Smooth muscle cell of the brain vasculature (primary cell): ENCODE results near the gene HMX1.

Experiments used
- DNase-seq: peaks from one replicate; pipeline ENCODE4 v3.0.0-alpha.2; 2012; ENCODE audit warnings: low read depth, low spot score

HMX1 gene

DNA sequence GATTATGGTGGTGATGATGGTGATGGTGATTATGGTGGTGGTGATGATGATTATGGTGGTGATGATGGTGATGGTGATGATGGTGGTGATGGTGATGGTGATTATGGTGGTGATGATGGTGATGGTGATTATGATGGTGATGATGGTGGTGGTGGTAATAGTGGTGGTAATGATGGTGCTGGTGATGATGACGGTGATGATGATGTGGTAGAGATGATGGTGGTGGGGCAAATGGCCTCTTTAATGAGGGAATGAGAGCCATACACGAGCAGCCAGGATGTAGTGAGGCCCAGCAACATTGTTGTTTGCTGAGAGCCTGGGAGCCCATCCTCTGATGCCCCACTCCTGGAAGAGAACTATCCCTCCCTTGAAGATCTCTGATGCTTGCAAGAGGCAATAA, 29.0 kb downstream of the HMX1 start:
- DNase-seq: no peak

DNA sequence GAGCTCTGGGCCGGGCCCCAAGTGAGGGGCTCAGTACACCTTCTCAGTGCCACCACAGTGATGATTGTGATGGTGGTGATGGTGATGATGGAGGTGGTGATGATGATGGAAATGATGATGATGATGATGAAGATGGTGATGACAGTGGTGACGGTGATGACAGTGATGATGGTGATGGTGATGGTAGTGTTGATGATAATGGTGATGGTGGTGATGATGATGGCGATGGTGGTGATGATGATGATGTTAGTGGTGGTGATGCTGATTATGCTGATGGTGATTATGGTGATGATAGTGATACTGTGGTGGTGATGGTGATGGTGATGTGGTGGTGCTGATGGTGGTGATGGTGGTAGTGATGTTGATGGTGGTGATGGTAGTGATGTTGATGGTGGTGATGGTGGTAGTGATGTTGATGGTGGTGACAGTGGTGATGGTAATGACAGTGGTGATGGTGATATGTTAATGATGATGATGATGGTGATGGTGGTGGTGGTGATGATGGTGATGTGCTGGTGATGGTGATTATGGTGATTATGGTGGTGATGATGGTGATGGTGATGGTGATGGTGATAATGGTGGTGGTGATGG, 29.9 kb downstream of the HMX1 start:
- no peak for DNase-seq

DNA sequence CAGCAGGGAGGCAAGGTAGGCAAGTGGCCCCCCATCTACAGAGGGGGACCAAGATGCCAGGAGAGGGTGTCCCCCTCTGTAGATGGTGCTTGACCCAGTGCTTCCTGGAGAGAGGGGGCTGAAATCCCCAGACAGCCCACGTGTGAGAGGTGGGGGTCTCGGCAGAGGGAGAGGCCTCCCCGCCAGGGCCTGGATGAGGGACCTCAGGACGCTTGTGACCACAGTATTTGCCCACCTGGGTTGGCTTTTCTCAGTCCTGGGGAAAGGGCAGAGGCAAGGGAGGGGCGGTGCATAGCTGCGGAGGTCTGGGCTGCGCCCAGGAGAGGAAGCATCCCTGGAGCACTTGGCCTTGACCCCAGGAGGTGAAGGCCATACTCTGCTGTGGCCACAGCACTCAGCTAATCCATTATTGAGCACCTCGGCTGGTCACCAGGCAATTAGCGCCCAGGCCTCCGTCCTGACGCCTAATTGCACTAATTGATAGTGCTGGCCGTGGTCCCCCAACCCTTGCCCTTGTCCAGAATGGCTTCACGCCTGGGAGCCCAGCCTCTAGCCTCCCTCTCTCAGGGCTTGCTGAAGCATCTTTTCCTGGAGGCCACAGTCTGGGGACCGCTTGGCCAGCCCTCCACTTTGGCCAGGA, 30.7 kb downstream of the HMX1 start:
- DNase-seq: no peak

DNA sequence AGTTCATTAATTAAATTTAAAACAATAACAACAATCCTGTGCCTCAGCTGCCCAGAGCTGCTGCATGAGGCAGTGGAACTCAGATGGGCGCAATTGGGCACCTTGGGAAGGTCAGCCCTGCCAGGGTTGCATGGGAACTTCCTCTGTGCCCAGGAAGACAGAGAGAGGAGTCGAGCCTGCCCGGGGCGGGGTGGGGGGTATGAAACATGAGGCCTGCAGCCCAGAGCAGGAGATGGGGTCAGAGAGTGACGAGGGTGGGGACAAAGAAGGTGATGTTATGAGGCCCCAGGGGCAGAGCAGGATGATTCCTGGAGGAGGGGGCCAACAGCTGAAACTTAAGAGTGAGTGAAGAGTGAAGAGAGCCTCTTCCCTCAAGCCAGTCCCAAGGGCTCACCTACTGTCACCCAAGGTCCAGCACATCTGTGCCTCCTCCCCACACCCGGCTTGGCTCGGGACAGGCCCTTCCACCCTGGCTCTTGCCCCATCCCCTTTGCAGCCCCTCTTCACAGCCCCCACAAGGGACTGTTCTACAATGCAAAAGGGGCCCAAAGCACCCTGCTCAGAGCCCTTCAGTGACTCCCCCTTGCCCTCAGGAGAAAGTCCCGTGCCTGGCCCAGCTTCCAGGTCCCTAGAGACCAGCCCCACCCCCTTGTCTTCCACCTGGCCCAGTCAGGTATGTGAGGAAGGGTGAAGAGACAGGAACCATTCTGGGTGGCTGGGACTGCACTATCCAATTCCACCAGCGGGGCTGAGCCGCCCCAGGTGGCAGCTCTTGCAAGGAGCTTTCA, 31.4 kb downstream of the HMX1 start:
- no peak for DNase-seq

DNA sequence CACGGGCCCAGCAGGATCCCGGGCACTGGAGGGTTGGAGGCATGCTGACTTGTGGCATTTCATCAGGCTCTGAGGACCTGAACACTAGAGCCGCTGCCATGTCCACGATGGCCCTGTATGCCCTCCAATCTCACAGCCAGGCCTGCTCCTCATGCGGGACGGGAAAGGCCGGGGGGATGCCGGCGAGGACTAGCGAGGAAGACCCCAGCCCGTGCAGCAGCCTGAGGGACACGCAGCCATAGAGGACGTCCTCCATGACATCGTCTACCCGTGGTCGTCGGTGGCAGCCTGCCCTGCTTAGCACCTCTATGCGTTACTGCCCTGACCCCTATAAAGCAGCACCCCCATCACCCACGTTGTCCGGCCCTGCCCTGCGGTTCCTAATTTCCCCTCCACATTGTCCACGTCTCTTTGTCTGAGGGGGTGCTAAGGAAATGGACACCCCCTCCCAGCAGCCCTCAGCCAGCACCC, 32.6 kb downstream of the HMX1 start:
- no peak for DNase-seq

DNA sequence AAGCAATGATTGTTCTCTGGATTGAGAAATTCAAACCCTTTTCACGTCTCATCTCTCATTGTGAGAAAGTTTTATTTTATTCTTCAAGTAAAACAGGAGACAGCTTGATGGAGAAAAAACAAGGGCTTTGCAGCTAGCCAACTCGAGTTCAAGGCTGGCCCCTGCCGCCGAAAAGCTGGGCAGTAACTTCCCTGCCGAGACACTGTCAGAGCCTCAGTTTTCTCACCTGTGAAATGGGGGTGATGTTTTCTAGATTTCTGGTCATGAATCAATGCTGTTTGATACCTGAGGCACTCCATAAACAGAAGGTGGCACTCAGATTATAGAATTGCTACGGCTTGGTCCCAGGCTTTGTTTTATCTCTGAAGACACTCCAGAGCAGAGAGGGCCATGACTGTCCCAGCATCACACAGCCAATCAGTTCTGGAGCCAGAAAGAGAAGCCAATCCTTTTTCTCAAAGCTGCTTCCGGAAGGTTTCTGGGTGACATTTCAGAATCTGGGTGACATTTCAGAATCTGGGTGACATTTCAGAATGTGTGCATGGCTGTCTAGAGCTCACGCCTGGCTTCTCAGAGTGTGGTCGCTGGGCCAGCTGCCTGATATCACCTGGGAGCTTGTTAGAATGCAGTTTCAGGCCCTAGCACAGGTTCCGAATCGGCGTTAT, 33.2 kb downstream of the HMX1 start:
- DNase-seq: no peak

DNA sequence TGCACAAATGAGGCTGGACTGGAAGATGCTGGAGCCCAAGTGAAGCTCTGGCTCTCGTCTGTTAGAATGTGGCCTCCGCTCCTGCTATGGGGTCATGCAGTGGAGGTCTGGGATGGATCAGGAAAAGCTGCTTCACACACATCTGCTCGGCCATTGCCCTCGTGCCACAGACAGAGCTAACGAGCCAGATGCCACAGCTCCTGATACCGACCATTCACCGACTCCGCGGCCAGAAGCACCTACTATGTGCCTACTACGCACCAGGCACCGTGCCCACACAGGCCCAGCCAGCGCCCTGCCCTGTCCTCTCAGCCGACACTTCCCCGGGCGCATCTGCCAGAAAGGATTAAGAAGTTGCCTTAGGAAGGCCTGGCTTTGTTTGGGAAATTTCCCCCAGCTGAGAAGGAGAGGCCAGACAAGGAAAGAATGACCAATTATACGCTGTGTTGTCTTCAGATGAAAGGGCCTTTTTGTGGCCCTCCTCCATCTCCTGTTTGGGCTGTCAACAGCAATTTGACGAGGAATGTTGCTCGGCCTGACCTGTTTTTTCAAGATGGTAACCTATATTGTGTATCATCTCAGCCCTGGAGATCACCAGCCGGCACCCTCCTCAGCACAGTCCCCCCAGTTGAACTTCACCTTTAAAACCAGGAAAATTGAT, 34.3 kb downstream of the HMX1 start:
- DNase-seq: no peak

DNA sequence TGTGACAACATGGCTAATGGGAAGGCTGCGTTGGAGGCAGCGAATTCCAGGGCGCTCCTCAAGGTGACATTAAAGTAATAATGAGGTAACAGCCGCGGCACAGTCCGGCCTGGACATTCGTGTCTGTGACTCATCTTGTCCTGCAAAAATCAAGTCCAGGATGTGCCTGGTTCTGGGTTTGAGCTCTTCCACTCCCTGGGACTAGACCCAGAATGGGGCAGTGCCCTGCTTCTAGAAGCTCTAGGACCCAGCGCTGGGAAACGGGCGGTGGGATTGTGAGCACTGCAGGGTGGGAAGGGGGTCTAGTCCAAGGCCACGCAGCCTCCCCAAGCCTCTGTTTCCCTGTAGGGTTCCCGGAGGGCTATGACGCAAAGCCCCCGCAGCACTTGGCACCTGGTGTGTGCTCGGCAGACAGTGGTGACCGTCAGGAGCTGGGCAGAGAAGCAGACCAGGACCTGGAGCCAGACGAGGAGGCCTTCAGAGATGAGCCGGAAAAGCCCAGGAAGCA, 34.9 kb downstream of the HMX1 start:
- no peak for DNase-seq

DNA sequence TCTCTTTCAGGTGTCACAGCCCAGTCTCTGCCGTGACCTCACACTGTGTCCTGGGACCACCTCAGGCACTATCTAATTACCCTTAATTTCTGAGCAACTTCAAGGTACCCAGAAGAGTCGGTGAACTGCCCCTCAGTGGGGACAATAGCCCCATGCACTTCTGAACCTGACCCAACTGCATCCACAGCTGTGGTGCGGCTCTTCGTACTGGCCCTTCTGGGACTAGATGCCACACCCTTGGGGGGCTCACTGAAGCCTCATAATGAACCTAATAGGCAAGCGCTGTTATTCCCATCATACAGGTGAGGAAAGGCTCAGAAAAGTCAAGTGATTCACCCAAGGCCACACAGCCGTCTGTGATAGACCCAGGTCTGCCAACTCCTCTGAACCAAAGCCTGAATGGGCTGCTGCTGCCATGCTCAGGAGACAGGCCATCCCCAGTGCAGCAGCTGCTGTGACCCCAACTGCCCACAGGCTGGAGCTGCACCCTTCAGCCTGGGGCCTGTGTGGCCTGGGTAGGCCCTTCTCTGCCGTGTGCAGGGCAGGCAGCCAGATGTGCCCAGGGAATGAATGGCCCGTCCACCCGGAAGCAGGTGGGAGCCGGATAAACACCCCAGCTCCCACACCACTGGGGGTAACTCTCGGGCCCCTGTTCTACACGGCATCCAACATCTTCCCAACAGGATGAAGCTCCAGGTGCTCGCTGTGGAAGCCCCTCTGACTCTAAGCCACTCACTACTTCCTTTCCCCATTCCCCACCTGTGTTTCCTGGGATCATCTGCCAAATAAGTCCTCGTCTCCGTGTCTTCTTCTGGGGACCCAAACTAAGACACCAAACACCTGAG, 35.9 kb downstream of the HMX1 start:
- no peak for DNase-seq

DNA sequence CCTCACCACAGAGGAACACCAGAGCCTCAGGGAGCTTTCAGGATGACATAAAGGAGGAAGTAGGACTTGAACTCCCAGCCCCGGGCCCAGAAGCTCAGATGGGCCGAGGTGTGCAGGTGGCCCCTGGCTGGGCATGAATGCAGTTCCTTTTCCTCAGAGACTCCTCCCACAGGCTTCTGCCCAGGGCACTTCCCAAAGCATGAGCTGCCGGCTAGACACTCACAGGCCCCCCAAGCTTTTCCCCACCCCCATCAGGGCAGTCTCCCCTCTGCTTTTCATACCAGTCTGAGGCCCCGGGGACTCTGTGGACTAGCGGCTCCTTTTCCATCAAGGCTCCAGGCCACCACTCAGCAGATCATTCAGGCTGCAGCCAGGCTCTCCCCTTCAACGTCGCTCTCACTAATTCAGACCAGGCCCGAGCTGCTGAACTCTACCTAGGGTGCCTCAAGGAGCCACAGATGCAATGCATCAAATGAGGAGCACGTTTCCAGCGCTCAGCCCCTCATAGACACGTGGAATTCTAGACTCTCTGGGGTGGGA, 36.9 kb downstream of the HMX1 start:
- no peak for DNase-seq

DNA sequence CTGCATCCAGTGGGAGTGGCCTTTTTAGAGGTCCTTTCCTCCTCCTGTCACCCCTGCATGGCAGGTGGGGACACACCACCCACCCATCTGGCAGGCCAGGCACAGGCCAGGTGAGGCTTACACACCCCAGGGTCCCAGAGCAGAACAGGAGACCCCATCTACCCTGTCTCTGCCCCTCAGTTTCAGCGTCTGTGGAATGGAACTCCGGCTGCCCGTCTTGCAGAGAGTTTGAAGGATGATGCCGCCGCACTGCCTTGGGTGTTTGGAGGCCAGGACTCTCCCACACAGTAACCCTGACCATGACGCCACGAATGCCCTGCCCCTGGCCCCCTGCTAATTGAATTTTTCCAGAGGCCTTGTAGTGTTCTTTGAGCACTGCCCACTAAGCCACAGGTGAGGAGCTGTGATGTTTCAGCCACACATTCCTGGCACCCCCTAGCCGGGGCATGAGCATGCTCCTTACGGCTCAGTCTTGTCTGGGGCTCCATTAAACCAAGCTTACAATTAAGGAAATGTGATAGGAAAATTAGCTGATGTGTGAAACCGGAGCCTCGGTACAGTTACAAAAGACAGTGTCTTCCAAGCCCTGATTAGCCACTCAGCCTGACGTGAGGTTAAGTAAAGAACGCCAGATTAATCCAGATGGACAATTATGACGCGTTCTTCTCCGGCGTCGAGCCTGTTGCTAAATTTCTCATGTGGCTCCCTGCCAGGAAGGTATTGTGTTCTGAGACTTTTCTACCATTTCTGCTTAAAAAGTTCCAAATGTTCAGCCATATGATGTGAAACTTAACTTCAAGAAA, 39.3 kb downstream of the HMX1 start:
- DNase-seq: no peak

DNA sequence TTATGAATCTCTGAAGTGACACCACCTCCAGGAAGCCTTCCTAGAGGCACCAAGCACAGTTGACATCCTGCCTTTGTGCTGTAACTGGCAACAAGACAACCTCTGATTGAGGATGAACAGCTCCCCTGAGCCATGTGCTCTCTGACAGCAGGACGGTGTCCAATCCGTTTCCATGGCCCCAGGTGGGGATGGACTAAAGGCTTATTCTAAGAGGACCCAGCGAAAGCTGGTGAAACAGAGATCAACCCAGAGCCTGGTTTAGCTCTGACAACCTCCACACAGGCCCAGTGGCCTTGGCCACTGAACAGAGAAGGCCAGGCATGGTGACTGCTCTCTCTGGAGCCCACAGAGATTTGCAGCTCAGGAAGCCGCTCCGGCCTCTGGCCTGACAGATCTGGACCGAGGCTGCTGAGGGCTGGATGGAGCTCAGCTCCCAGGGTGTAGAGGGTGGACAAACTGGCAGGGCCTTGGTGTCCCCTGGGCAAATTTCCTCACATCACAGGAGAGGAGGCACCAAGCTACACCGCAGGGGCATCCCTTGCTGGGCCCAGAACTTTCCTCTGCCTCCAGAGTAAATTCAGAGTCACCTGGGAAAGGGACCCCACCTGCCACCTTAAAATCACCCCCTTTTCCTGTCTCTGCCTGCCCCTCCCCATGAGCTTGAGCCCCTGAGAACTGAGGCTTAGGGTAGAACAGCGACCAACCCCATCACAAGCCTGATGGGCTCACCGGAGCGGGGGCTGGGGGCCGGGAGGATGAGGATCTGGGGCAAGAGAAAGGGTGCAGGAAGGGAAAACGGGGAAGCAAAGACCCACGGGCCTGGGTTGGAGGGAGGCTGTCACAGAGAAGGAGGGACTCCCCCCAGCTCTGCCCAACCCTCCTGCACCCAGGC, 40.2 kb downstream of the HMX1 start:
- DNase-seq: no peak

DNA sequence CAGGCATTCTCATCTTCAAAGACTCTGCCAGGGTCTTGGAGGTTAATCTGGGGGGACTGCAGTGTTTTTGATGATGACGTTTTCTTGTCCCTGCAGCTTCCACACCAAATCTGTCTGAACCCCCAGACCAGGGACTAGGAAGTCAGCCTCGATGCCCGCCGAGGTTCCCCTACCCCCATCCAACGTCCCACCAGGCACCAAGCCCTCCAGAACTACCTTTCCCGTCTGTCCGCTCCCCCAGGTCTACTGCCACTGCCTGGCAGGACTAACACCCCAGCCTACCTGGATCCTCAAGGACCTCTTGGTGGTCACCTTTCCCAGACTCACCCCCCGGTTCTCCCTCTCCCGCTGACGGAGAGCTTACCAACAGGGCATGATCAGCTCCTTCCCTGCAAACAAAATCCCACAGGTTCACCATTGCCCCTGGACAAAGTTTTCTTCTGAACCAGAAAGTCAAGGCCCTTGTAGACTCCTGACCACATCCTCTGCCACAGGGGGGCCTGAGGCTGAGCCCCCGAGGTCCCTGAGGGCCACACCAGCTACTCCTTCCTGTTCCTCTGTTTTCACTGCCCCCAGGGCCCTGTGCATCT, 40.9 kb downstream of the HMX1 start:
- DNase-seq: no peak

DNA sequence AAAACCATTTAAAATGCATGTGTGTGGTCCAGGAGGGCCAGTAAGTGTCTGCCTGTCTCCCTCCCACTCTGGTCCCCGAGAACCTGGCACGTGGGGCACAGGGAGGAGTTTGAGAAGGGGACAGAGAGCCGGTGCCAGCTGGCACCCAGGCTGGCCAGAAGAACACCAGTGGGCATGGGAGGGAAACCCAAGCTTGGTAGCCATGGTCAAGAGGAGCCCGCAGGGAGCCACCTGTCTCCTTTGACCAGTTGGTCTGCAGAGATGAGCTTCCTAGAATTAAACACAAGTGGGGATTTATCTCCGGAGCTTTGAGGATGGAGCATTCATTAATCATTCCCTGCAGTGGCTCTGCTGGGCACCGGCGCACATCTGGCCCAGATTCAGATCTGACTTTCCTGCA, 41.6 kb downstream of the HMX1 start:
- no peak for DNase-seq

DNA sequence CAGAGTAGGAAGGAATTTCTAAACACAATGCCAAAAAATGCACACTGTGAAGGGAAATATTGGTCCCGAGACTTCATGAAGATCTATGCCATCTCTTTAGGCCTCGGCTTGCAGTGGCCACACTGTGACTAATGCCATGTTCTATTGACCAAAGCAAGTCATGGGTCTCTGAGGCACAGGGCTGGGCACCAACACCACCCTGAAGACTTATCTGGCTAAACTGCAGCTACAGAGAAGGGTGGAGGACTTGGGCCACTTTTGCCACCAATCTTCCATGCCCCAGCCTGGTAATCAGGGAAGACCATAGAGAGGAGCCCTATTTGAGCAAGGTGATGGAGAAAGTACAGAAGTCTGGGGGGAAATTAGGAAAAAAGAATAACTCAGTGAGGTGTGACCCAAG, 42.1 kb downstream of the HMX1 start:
- no peak for DNase-seq

DNA sequence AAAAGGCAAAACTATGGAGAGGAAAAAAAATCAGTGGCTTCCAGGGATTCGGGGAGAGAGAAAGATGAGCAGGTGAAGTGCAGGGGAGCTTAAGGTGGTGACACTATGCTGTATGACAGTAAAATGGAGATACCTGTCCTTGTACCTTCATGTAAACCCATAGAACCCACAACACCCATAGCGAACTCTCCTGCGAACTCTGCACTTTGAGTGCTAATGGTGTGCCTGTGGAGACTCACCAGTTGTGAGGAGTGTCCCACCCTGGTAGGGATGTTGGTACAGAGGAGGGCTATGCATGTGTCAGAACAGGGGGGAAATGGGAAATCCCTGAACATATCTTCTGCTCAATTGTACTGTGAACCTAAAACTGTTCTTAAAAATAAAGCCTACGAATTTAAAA, 42.8 kb downstream of the HMX1 start:
- DNase-seq: no peak

DNA sequence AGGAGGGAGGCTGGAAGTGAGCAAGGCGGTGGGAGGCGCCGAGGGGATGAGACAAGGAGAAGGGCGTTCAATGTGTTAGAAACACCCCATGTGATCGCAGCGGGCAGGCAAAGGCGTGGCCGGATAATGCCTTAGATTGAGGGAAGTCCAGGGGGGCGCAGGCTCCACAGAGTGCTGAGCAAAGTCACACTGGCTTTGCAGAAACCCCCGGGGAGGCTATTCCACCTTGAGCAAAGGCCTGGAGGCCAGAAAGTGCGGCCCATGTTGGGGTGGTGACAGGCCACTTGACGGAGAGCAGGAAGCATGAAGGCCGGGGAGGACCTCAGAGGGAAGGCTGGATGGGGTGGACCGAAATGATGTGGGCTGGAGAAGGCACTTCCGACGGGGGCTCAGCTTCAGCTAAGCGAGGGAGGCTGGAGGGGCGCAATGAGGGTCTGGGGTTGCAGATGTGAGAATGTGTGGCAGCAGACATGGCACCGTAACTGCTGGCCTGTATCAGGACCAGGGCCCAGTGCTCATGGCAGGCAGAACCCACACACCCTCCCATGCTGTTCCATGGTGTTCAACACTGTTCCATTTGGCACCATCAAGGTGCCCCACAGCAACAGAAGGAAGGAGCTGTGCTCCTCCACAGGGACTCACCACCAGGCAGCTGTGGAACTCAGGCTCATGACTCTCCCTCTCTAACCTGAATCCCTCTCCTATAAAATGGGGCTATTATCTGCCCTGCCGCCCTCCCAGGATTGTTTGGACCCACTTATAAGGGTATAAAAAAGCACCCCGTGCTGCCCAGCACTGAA, 50.3 kb downstream of the HMX1 start:
- no peak for DNase-seq
